ENCODE measurements around the gene POLR3F. TPM values are rescaled to one million over a fixed set of nuclear protein-coding genes. Genes with fewer than 3 reads are reported as not detected.
A peak's percentile ranks its signal among the peaks of the same experiment; 100 is the strongest.

Gene POLR3F
- polyA plus RNA-seq, 1 of the 3 experiments (the other 2 are of a cell fraction): 4.8 TPM

DNA sequence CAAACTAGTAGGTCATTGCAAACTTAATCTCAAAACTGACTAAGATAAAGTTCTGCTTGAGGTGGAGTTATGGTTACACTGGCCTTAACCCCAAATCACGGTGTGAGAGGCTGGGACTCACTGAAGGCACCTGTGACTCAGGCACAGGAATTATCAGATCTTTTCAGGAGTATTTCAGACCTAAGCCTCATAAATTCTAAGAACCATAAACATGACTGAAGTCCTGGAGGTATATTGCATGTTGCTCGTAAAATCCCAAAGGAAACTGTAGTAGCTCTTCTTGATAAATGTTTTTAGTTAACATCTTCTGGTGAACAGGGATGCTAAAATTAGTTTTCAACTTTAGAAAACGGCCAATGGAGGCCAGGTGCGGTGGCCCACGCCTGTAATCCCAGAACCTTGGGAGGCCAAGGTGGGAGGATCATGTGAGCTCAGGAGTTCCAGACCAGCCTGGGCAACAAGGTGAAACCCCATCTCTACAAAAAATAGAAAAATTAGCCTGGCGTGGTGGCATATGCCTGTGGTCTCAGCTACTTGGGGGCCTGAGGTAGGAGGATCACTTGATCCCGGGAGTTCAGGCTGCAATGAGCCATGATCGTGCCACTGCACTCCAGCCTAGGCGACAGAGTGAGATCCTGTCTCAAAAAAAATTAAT, 36.9 kb upstream of the POLR3F start:
- H3K4me1 ChIP-seq (ENCODE audit: control insufficient read depth in 1 of 2, insufficient read depth in 2 of 2, low read depth in 1 of 2, low read length in 1 of 2): peaks cover 0 to 4% of the 10 kb centered on the region in 2 experiments; a peak in 1 of 4 replicates
- TF ChIP-seq, protein P1, sequence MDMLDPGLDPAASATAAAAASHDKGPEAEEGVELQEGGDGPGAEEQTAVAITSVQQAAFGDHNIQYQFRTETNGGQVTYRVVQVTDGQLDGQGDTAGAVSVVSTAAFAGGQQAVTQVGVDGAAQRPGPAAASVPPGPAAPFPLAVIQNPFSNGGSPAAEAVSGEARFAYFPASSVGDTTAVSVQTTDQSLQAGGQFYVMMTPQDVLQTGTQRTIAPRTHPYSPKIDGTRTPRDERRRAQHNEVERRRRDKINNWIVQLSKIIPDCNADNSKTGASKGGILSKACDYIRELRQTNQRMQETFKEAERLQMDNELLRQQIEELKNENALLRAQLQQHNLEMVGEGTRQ (IDR thresholded peaks at IDR 0.05; ENCODE audit: borderline replicate concordance, low read depth, low read length): no peak
- TF ChIP-seq, protein P2, sequence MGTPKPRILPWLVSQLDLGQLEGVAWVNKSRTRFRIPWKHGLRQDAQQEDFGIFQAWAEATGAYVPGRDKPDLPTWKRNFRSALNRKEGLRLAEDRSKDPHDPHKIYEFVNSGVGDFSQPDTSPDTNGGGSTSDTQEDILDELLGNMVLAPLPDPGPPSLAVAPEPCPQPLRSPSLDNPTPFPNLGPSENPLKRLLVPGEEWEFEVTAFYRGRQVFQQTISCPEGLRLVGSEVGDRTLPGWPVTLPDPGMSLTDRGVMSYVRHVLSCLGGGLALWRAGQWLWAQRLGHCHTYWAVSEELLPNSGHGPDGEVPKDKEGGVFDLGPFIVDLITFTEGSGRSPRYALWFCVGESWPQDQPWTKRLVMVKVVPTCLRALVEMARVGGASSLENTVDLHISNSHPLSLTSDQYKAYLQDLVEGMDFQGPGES (IDR thresholded peaks at IDR 0.05; ENCODE audit: low read depth, low read length): no peak
- TF ChIP-seq RAD21 (IDR thresholded peaks at IDR 0.05; ENCODE audit: low read length) (no peak), POLR2AphosphoS5 (IDR thresholded peaks at IDR 0.05; ENCODE audit: low read depth, low read length) (no peak), GATA2 (CRISPR knock-in tag; IDR thresholded peaks at IDR 0.05) (no peak), FOSL2 (IDR thresholded peaks at IDR 0.05; ENCODE audit: borderline replicate concordance, low read depth) (no peak), ELF1 (IDR thresholded peaks at IDR 0.05) (no peak), NRF1 (IDR thresholded peaks at IDR 0.05; ENCODE audit: low read depth, low read length) (no peak), EZH2phosphoT487 (IDR thresholded peaks at IDR 0.05; ENCODE audit: borderline replicate concordance, low read depth) (no peak), MEF2A (IDR thresholded peaks at IDR 0.05; ENCODE audit: borderline replicate concordance, low read depth) (no peak)
- TF ChIP-seq, protein P3, sequence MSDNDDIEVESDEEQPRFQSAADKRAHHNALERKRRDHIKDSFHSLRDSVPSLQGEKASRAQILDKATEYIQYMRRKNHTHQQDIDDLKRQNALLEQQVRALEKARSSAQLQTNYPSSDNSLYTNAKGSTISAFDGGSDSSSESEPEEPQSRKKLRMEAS (IDR thresholded peaks at IDR 0.05; ENCODE audit: low read depth): no peak
- CTCF ChIA-PET: no interaction called here
- H3K4me3 ChIP-seq (ENCODE audit: low read depth in 2 of 2, low read length in 1 of 2): no peak overlapping the region
- H3K9ac ChIP-seq: no peak overlapping the region
- no peaks in the 10 kb centered on the region for H3K9me3 ChIP-seq
- H3K9me2 ChIP-seq: no peaks in the 10 kb centered on the region
- no peak overlapping the region for H3K27ac ChIP-seq (ENCODE audit: low read depth in 2 of 2, low read length in 1 of 2)
- H3K36me3 ChIP-seq (replicated peaks in 1 of 2; ENCODE audit: control insufficient read depth in 1 of 2, insufficient read depth in 2 of 2, low read length in 1 of 2): peaks cover 3 to 5% of the 10 kb centered on the region in 2 experiments
- WGBS (ENCODE audit: low lambda C conversion rate): 93% methylated on average over 9 of the region's 9 CpGs
- no peak overlapping the region for H2AFZ ChIP-seq (ENCODE audit: low read depth)
- no peaks in the 10 kb centered on the region for H3K27me3 ChIP-seq (ENCODE audit: insufficient read depth)
- no peaks in the 10 kb centered on the region for H3K79me2 ChIP-seq (ENCODE audit: insufficient read depth)
- POLR2A ChIA-PET: no interaction called here
- no peaks in the 10 kb centered on the region for H3F3A ChIP-seq (replicated peaks; ENCODE audit: insufficient read depth)
- no peaks in the 10 kb centered on the region for H4K20me1 ChIP-seq (ENCODE audit: insufficient read depth)
- H3K4me2 ChIP-seq: no peak overlapping the region
- no peak for DNase-seq

DNA sequence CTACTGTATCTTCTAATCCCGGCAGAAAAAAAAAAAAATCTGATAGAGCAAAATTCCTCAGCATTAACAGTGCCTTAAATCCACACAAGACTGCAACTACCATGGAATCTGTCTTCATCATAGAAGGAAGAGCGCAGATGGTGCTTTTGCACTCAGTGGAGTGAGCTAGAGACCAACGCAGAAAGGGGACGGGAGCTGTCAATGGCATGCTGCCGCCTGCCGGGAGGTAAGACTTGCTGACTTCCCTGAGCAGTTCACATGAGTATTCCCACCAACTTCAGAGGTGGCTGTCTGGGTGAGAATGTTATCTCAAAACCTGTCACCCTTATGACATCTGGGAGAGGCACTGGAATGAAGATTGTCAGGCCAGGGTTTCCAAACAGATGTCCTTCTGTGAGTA, 36.0 kb upstream of the POLR3F start:
- no peaks in the 10 kb centered on the region for H3K27me3 ChIP-seq (ENCODE audit: insufficient read depth)
- peaks cover 3 to 5% of the 10 kb centered on the region in 2 experiments for H3K36me3 ChIP-seq (replicated peaks in 1 of 2; ENCODE audit: control insufficient read depth in 1 of 2, insufficient read depth in 2 of 2, low read length in 1 of 2)
- H3K4me1 ChIP-seq (ENCODE audit: control insufficient read depth in 1 of 2, insufficient read depth in 2 of 2, low read depth in 1 of 2, low read length in 1 of 2): peaks cover 0 to 4% of the 10 kb centered on the region in 2 experiments; a peak in 1 of 4 replicates
- H3K9ac ChIP-seq: no peak overlapping the region
- no peaks in the 10 kb centered on the region for H3K9me3 ChIP-seq
- no peaks in the 10 kb centered on the region for H3F3A ChIP-seq (replicated peaks; ENCODE audit: insufficient read depth)
- ChIA-PET POLR2A (interaction anchor here (0.6 kb wide), 1 partner anchor 91 kb away, joined by 5 read pairs; no protein-coding TSS in a partner anchor), CTCF (interaction anchor here (0.6 to 1.0 kb wide), 2 partner anchors 15 to 233 kb away, joined by 3 to 4 read pairs; no protein-coding TSS in a partner anchor)
- H3K9me2 ChIP-seq: no peaks in the 10 kb centered on the region
- no peak overlapping the region for H3K27ac ChIP-seq (ENCODE audit: low read depth in 2 of 2, low read length in 1 of 2)
- no peaks in the 10 kb centered on the region for H4K20me1 ChIP-seq (ENCODE audit: insufficient read depth)
- no peaks in the 10 kb centered on the region for H3K79me2 ChIP-seq (ENCODE audit: insufficient read depth)
- no peak overlapping the region for H3K4me3 ChIP-seq (ENCODE audit: low read depth in 2 of 2, low read length in 1 of 2)
- no peak for DNase-seq
- H3K4me2 ChIP-seq: no peak overlapping the region
- no peak for TF ChIP-seq JUND (IDR thresholded peaks at IDR 0.05)
- TF ChIP-seq CHD2 (IDR thresholded peaks at IDR 0.05; ENCODE audit: low read length, partially characterized antibody): no peak
- 0 out of 2 replicates have a peak, but pooled peaks have one; percentile 8 for TF ChIP-seq GATA2 (CRISPR knock-in tag; IDR thresholded peaks at IDR 0.05)
- 91% methylated on average over 6 of the region's 6 CpGs for whole genome bisulfite sequencing (ENCODE audit: low lambda C conversion rate)
- H2AFZ ChIP-seq (ENCODE audit: low read depth): no peak overlapping the region
